HG03175 (cell line): ENCODE results near the gene NBPF1.
"Not testable (repeated sequence)": the region's sequence is repeated elsewhere in the genome, so short reads cannot be mapped to it uniquely, and the experiment has no call there.

Experiments used
- ATAC-seq: cut with Tn5 transposase; IDR thresholded peaks from one replicate; pipeline ENCODE4 v1.9.1; 2021; ENCODE audit warnings: mild to moderate bottlenecking, moderate library complexity; ENCODE audit not compliant: unreplicated experiment

The NBPF1 gene

DNA sequence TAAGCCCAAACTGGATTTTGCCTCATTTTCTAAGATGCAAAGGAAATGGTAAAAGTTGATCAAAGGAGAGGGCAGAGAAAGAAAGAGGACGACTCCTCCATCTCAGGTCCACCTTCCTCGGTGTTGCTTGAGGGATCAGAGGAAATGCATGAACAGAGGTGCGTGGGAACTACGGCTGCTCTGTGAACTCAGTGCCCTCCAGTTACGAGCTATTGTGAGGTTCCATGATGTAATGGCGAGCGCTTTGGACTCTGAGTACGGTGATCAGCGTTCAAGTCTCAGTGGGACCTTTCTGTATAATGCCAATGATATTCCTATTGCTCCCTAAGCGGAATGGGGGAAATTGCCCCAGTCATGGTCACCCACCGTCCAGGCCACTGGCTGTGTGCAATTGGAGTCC lies 60.1 kb downstream of the NBPF1 start:
- not testable (repeated sequence) for ATAC-seq

GRCh38 chr1:16550212-16550918 lies 63.0 kb downstream of the NBPF1 start:
- ATAC-seq = not testable (repeated sequence)

DNA sequence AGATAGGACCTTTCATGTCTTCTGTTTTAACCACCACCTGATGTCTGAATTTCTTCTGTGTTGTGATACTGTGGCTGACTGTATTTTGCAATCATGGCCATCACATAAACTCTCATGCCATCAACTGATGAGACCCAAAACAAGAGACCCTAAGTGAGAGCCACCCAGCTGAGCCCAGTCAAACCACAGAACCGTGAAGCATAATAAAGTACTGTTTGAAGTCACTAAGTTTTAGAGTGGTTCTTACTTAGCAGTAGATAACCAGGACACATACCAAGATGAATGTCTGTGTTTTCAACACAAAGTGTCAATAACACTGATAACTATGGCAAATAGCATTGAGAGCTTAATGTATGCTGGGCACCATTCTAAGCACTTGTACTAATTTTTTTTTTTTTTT lies 63.8 kb downstream of the NBPF1 start:
- not testable (repeated sequence) for ATAC-seq

DNA sequence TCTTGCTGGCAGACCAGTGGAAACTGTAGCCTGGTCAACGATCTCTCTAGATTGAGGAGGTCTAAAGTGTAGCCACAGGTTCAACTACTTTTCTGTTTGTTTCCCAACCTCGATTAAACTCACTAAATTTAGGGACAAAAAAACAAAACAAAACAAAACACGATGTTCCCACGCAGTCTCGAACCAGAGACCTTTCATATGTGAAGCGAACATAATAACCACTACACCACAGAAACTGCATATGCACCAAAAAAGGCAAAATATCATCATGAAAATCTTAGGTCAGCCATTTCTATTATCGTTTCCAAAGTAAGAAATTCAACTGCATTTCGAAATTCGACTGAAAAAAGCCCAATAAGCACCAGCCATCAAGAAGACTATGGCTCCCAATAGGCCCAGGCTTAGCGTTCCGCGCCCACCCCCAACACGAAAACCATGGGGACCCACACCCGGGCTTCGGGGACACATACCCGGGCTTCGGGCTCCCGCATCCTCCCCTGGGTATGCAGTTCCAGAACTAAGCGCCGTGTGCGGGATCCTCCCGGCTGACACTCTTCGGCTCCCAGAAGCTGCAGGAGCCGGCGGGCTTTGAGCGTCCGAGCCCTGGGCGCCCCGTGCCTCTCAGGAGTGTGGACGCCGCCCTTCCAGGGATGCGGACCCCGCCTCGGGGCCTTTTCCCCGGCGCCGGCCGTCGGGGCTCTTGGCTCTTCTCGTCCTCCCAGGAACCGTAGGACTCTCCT lies 65.7 kb downstream of the NBPF1 start:
- ATAC-seq = not testable (repeated sequence)

DNA sequence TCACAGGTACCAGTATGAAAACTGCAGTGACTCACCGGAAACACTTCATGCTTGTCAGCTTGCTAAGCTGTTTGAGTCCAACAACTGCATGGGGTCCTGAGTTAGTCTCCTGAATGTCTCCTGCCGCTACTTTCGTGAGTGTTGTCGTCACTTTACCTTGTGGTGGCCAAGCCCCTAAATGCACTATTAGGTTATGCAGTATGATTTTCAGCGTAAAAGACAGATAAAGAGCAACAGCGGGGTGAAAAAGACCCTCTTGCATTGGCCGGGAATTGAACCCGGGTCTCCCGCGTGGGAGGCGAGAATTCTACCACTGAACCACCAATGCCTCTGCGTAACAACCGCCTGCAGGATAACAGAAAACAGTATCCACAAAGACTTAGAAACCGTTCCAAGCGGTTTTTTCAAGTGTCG lies 67.7 kb downstream of the NBPF1 start:
- not testable (repeated sequence) for ATAC-seq

DNA sequence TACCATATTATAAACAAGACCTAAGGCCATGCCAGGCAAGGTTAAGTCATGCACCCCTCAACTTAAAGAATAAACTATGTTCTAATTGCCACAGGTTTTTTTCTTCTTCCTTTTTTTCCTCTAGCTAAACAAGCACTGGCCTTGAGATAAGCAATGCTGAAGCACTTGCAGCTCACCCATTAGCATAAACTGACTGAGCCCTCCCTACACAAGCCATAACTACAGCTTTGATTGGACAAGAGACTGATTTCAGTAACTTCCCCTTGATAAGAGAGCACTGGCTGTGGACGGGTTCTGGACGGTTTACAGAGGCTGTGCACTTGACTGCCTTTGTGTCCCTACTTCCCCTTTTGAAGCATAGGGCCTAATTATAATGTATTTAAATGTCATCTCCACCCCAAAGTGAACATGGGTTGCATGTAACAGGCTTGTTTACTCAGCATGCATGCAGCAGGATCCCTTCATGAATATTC lies 72.9 kb downstream of the NBPF1 start:
- not testable (repeated sequence) for ATAC-seq

- ATAC-seq = not testable (repeated sequence)
Observed at GRCh38 chr1:16537528-16537927, 75.8 kb downstream of the NBPF1 start.

GRCh38 chr1:16536796-16537195 lies 76.6 kb downstream of the NBPF1 start:
- not testable (repeated sequence) for ATAC-seq

DNA sequence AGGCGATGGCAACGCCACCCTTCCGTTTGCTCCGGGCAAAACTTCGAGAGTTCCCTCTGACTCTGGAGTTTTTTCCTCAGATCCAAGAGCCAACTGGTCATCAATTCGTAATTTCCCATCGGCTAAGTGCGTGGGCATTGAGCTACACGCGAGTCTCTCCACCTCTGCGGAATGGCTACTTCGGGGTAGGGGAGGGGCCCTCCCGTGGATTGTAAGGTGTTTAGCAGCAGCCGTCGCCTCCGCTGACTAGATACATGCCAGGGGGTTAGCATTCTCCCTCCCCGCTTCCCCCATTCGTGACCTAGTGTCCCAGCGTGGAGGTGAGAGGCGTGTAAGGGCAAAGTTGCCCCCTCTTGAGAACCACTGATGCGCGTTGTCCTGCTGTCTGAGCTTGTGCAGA lies 77.5 kb downstream of the NBPF1 start:
- ATAC-seq = not testable (repeated sequence)

GRCh38 chr1:16535487-16535886 lies 77.9 kb downstream of the NBPF1 start:
- ATAC-seq = not testable (repeated sequence)

- not testable (repeated sequence) for ATAC-seq
Observed at GRCh38 chr1:16534829-16535456, 78.4 kb downstream of the NBPF1 start.

DNA sequence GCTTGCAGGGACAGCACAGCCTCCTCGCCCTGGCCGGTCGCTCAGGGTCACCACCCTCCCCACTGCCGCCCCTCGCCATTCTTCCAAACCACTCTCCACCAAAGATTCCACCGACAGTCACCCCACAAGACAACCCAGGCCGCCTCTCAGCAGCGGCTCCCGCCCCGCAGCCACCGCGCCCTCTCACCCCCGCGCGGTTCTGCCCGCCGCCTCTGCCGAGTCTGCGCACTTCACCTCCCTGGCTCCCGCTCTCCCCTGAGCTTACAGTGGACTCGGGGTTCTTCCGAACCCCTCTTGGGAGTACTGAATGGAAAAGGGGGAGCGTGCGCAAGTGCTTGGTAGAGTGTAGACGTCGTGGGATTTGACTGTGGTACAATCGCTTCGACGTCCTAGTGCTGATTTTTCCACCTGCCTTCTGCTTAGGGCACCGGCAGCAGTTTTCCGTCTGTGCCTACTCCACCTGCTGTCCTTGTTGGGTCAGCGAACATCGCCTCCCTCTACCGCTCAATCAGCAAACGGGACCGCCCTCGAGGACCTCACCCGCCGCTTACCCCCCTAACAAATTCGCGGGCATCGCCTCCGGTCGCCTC lies 79.0 kb downstream of the NBPF1 start:
- not testable (repeated sequence) for ATAC-seq

- not testable (repeated sequence) for ATAC-seq
Observed at GRCh38 chr1:16532235-16532991, 81.0 kb downstream of the NBPF1 start.

GRCh38 chr1:16528338-16528737 lies 85.0 kb downstream of the NBPF1 start:
- ATAC-seq = not testable (repeated sequence)

DNA sequence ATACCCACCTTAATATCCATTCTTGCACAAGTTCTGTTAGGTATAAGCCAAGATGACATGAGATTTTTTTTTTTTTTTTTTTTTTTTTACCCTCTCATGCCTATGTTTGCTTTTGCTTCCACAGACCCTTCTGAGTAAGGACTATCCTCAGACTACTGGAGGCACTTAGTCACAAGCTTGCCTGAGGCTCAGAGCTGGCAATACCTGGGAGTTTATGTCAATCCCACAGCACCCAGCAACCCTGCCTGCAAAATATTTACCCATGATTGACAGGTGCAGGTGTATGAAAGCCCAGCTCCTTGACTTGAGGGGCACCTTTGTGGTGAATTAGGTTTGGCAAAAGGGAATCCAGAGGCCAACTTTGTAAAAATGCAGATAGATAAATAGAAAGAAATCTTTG lies 87.6 kb downstream of the NBPF1 start:
- ATAC-seq = not testable (repeated sequence)

DNA sequence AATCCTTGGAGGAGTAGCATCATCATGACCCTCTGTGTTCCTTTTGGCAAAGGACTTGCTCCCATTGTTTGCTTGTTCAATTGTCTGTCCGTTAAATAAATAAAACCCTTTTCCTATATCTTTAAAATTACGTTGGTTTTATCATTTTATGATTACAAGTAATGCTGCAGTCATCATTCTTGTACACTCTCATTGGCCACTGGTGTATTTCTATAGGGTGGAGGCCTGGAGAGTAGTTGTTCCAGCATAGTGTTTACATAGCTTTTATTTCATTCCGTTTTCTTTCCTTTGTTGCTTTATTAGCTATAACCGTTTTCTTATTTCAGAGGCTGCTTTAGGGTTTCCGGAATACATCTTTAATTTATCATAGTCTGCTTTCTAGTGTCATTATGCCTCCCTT lies 91.7 kb downstream of the NBPF1 start:
- ATAC-seq = not testable (repeated sequence)

- no peak for ATAC-seq
Observed at GRCh38 chr1:16521288-16521583, 92.1 kb downstream of the NBPF1 start.

- ATAC-seq = not testable (repeated sequence)
Observed at GRCh38 chr1:16520435-16521287, 92.7 kb downstream of the NBPF1 start.

DNA sequence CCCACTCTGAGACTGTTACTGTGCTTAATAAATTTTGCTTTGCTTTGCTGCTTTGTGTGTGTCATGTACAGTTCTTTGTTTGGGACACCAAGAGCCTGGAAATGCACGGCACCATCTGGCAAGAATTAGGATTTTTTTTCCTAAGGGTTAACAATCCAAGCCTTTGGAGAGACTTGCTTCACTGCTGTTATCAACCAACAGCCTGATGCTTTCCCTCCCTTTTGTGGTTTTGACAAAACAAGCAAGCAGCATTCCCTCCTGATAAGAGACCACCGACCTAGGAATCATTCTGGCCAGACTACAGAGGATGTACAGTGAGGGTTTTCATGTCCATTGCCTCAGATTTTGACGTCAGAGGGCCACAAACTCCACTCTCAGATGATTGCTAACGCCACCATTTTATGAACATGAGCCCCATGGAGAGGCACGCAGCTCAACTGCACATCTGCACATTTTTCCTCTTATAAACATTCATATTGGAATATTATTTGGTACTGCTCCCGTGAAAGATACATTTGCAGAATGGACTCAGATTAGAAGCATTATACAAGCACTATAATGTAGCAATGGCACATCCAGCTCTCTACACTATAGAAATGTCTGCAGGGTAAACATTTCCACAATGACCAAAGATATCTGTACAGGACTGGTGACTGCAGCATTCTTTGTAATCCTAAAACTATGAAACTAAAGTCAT lies 94.0 kb downstream of the NBPF1 start:
- not testable (repeated sequence) for ATAC-seq
